AML-193 (cell line): Measurements from ENCODE around the gene HILPDA.
A peak's percentile ranks its signal among the peaks of the same experiment; 100 is the strongest.
"Not testable (repeated sequence)": the region's sequence is repeated elsewhere in the genome, so short reads cannot be mapped to it uniquely, and the experiment has no call there.

ENCODE experiments used
- DNase-seq, 2 experiments: peaks; one replicate each; lab custom pipeline; 2025; lab: John Stamatoyannopoulos, UW

HILPDA gene

DNA sequence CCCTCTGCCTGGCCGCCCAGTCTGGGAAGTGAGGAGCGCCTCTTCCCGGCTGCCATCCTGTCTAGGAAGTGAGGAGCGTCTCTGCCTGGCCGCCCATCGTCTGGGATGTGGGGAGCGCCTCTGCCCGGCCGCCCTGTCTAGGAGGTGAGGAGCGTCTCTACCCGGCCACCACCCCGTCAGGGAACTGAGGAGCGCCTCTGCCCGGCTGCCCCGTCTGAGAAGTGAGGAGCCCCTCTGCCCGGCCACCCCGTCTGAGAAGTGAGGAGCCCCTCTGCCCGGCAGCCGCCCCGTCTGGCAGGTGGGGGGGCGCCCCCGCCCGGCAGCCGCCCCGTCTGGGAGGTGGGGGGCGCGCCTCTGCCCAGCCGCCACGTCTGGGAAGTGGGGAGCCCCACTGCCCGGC lies 7.7 kb downstream of the HILPDA start:
- DNase-seq: not testable (repeated sequence)

DNA sequence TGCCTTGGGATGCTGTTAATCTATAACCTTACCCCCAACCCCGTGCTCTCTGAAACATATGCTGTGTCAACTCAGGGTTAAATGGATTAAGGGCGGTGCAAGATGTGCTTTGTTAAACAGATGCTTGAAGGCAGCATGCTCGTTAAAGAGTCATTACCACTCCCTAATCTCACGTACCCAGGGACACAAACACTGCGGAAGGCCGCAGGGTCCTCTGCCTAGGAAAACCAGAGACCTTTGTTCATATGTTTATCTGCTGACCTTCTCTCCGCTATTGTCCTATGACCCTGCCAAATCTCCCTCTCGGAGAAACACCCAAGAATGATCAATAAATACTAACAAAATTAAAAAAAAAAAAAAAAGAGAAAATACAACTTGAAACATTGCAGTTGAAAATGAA lies 8.3 kb downstream of the HILPDA start:
- not testable (repeated sequence) for DNase-seq

DNA sequence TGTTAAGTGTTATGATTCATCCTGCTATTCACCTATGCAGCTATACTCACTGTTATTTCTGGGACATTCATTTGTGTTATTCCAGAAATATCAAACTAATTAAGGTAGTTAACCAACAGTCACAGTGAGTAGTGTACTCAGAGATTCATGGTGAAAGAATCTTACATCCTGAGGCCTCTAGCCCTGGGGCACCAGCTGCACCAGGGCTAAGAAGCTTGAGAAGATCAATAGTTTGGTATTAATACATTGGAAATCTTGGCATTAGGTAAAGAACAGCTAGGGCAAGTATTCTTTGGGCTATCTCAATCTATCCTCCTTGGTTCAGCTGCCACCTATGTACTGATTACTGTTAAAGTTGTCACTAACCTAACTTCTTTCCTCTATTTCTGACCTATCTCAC lies 11.2 kb downstream of the HILPDA start:
- DNase-seq: not testable (repeated sequence)

GRCh38 chr7:128476402-128477335 lies 21.0 kb downstream of the HILPDA start, which contains the start of gene METTL2B:
TSS of gene METTL2B (plus strand) at chr7:128476748. CDS start at chr7:128476766, 18 bp downstream.
- peak; percentile 93 for DNase-seq

DNA sequence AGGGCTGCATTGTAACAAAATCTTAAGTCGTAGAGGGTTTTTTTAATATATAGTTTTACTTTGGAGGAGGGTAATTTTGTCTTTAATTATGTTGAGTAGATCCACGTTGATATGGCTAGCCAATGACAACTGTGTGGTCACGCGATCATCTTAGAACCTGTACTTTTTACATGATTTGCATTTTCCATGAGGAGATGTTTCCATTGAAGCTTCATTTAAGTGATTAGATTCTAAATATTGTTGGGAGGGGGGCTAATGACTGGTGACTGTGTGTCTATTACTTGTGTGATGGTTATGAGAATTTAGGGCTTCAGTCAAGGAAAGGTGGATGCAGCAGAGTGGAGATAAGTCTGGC lies 21.6 kb downstream of the HILPDA start:
- DNase-seq: not testable (repeated sequence)

GRCh38 chr7:128479082-128479481 lies 23.4 kb downstream of the HILPDA start:
- DNase-seq: not testable (repeated sequence)

DNA sequence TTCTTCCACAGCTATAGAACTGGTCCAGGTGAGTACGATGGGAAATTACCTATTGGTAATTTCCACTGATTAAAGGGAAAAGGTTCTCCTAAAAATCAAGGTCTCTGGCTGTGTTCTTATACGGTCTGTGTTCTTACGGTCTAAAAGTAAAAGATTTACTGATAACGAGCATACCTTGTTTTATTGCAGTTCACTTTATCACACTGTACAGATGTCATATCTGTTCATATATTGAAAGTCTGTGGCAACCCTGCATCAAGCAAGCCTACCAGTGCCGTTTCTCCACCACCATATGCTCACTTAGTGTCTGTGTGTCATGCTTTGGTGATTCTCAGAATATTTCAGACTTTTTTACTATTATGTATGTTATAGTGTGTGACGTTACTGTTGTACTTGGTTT lies 32.5 kb downstream of the HILPDA start:
- DNase-seq: not testable (repeated sequence)

DNA sequence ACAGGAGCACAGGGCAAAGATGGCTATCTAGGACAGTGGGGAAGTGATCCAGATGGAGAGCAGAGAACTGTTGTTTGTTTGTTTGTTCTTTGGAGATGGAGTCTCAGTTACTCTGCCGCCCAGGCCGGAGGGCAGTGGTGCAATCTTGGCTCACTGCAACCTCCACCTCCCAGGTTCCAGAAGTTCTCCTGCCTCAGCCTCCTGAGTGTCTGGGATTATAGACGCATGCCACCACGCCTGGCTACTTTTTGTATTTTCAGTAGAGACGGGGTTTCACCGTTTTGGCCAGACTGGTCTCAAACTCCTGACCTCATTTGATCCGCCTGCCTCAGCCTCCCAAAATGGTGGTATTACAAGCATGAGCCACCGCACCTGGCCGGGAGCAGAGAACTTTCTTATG lies 41.7 kb downstream of the HILPDA start:
- no peak for DNase-seq

- DNase-seq: not testable (repeated sequence)
Observed at GRCh38 chr7:128505416-128505815, 49.7 kb downstream of the HILPDA start.

- DNase-seq: not testable (repeated sequence)
Observed at GRCh38 chr7:128506819-128507218, 51.1 kb downstream of the HILPDA start.

DNA sequence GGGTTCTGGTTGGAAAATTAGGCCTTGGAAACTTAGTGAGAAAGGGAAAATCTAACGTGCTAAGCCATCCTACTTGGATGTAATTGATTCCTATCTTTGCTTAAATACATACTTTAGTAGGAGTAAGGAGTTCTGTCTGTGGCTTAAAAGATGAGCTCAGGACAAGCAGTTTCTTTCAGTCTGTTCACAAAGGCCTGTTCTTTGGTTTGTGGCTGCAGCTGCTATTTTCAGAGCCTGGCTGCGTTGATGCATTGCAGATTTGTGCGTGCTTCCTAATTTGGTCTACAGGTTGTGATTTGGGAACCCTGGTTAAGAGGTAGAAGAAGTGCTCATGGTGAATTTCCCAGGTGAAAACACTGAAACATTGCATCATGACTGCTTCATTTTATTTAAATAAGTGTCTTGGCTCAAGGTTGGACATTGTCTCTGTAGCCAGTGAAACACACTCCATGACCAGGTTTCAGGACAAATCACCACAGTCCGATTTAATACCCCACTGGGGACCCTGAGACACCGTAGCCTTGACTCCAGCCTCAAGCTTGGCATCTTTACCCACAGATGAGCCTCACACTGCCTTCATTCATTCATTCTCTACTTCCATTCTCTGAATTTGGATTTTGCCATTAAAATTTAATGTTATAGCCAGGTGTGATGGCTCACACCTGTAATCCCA lies 51.8 kb downstream of the HILPDA start:
- not testable (repeated sequence) for DNase-seq
